H9 (cell line): ENCODE results near the gene SH3BP2. TPM values are rescaled to one million over a fixed set of nuclear protein-coding genes. Genes with fewer than 3 reads are reported as not detected.

Source experiments
- DNase-seq: peaks from one replicate; pipeline ENCODE4 v3.0.0-alpha.2; 2017
- H2AFZ ChIP-seq: one replicate; pipeline ENCODE4 v1.6.1; 2013; ENCODE audit warnings: mild to moderate bottlenecking, low read length, control low read depth, moderate library complexity
- H2AK5ac ChIP-seq: 2 replicates; pipeline ENCODE4 v1.6.1; 2013; ENCODE audit warnings: low read length, control low read depth, mixed read lengths; ENCODE audit not compliant: insufficient read length
- H2BK120ac ChIP-seq: one replicate; pipeline ENCODE4 v1.6.1; 2013; ENCODE audit warnings: low read depth, mild to moderate bottlenecking, low read length, control low read depth, inconsistent platforms; ENCODE audit not compliant: poor library complexity, severe bottlenecking
- H2BK12ac ChIP-seq: 2 replicates; pipeline ENCODE4 v1.6.1; 2013; ENCODE audit warnings: low read length, control low read depth, mixed read lengths, low read depth; ENCODE audit not compliant: insufficient read length
- H2BK15ac ChIP-seq: 2 replicates; pipeline ENCODE4 v1.6.1; 2013; ENCODE audit warnings: low read depth, low read length, control low read depth
- H2BK20ac ChIP-seq: one replicate; pipeline ENCODE4 v1.6.1; 2013; ENCODE audit warnings: low read depth, mild to moderate bottlenecking, low read length, control low read depth, inconsistent platforms; ENCODE audit not compliant: poor library complexity, severe bottlenecking
- H2BK5ac ChIP-seq: 2 replicates; pipeline ENCODE4 v1.6.1; 2013; ENCODE audit warnings: low read length, control low read depth, mixed read lengths; ENCODE audit not compliant: insufficient read length
- H3K14ac ChIP-seq: 2 replicates; pipeline ENCODE4 v1.6.1; 2013; ENCODE audit warnings: low read length, control low read depth; ENCODE audit not compliant: insufficient read depth
- H3K18ac ChIP-seq: 2 replicates; pipeline ENCODE4 v1.6.1; 2013; ENCODE audit warnings: low read depth, mild to moderate bottlenecking, mixed read lengths, low read length, control low read depth; ENCODE audit not compliant: insufficient read length
- H3K23ac ChIP-seq: 2 replicates; pipeline ENCODE4 v1.6.1; 2013; ENCODE audit warnings: low read length, control low read depth, mixed read lengths, low read depth; ENCODE audit not compliant: insufficient read length
- H3K23me2 ChIP-seq: 2 replicates; pipeline ENCODE4 v1.6.1; 2013; ENCODE audit warnings: low read depth, mild to moderate bottlenecking, mixed read lengths, low read length, control low read depth; ENCODE audit not compliant: insufficient read length, poor library complexity, severe bottlenecking
- H3K27ac ChIP-seq: 2 replicates; pipeline ENCODE4 v1.5.1; 2013; ENCODE audit warnings: low read length, control low read depth, mixed read lengths, low read depth; ENCODE audit not compliant: insufficient read length
- H3K27me3 ChIP-seq: 2 replicates; pipeline ENCODE4 v1.6.1; 2013; ENCODE audit warnings: low read length, control low read depth, inconsistent platforms; ENCODE audit not compliant: insufficient read depth
- H3K4ac ChIP-seq: 2 replicates; pipeline ENCODE4 v1.6.1; 2013; ENCODE audit warnings: low read depth, mild to moderate bottlenecking, control low read depth, inconsistent platforms, low read length, moderate library complexity
- H3K4me1 ChIP-seq: 2 replicates; pipeline ENCODE4 v1.6.1; 2013; ENCODE audit warnings: low read length, control low read depth, inconsistent platforms; ENCODE audit not compliant: insufficient read depth
- H3K4me2 ChIP-seq: 2 replicates; pipeline ENCODE4 v1.6.1; 2013; ENCODE audit warnings: low read length, control low read depth, mixed read lengths; ENCODE audit not compliant: insufficient read length, insufficient read depth
- H3K56ac ChIP-seq: 2 replicates; pipeline ENCODE4 v1.6.1; 2013; ENCODE audit warnings: low read depth, mild to moderate bottlenecking, mixed read lengths, low read length, control low read depth; ENCODE audit not compliant: insufficient read length
- H3K79me1 ChIP-seq: 2 replicates; pipeline ENCODE4 v1.6.1; 2013; ENCODE audit warnings: low read depth, mild to moderate bottlenecking, moderate library complexity, low read length, control low read depth, inconsistent platforms; ENCODE audit not compliant: insufficient read depth, poor library complexity, severe bottlenecking
- H3K79me2 ChIP-seq: 2 replicates; pipeline ENCODE4 v1.6.1; 2013; ENCODE audit warnings: low read length, control low read depth, inconsistent platforms; ENCODE audit not compliant: insufficient read depth
- H3K9ac ChIP-seq: 2 replicates; pipeline ENCODE4 v1.6.1; 2013; ENCODE audit warnings: low read length, control low read depth, mixed read lengths; ENCODE audit not compliant: insufficient read length; ENCODE audit errors: extremely low read depth
- H3K9me3 ChIP-seq: one replicate; pipeline ENCODE4 v1.6.1; 2013; ENCODE audit warnings: low read depth, low read length, inconsistent platforms; ENCODE audit not compliant: control insufficient read depth
- H3T11ph ChIP-seq: one replicate; pipeline ENCODE4 v1.6.1; 2013; ENCODE audit warnings: mild to moderate bottlenecking, low read length, control low read depth, inconsistent platforms
- H4K20me1 ChIP-seq: one replicate; pipeline ENCODE4 v1.6.1; 2013; ENCODE audit not compliant: control insufficient read depth, insufficient read length, insufficient read depth
- H4K5ac ChIP-seq: 2 replicates; pipeline ENCODE4 v1.6.1; 2013; ENCODE audit warnings: low read depth, mild to moderate bottlenecking, mixed read lengths, low read length, control low read depth; ENCODE audit not compliant: insufficient read length
- H4K8ac ChIP-seq: replicated peaks from 2 replicates; pipeline ENCODE4 v1.6.1; 2013; ENCODE audit warnings: low read length, control low read depth, mixed read lengths, low read depth; ENCODE audit not compliant: insufficient read length
- H4K91ac ChIP-seq: 2 replicates; pipeline ENCODE4 v1.6.1; 2013; ENCODE audit warnings: low read depth, mild to moderate bottlenecking, moderate library complexity, mixed read lengths, low read length, control low read depth; ENCODE audit not compliant: insufficient read length
- H3K27ac Mint-ChIP-seq, 3 experiments: 2 replicates in 2 of 3; 3 replicates in 1 of 3; pipeline ENCODE4 v1.8.0; 2020 to 2021; ENCODE audit warnings: mixed read lengths in 3 of 3, mild to moderate bottlenecking in 1 of 3, moderate library complexity in 1 of 3
- H3K27me3 Mint-ChIP-seq: 2 replicates; pipeline ENCODE4 v1.8.0; 2021; ENCODE audit warnings: low read depth, mild to moderate bottlenecking, moderate library complexity, mixed read lengths
- H3K36me3 Mint-ChIP-seq, 3 experiments: 2 replicates in 2 of 3; 3 replicates in 1 of 3; pipeline ENCODE4 v1.8.0; 2020 to 2021; ENCODE audit warnings: low read depth in 3 of 3, mixed read lengths in 3 of 3; ENCODE audit not compliant: insufficient read depth in 1 of 3
- H3K4me1 Mint-ChIP-seq, 2 experiments: 2 replicates each; pipeline ENCODE4 v1.8.0; 2020; ENCODE audit warnings: mixed read lengths in 2 of 2
- H3K4me3 Mint-ChIP-seq, 2 experiments: 2 replicates in 1 of 2; 3 replicates in 1 of 2; pipeline ENCODE4 v1.8.0; 2020 to 2021; ENCODE audit warnings: mild to moderate bottlenecking in 2 of 2, mixed read lengths in 2 of 2, moderate library complexity in 1 of 2
- H3K9me3 Mint-ChIP-seq, 2 experiments: 2 replicates in 1 of 2; 3 replicates in 1 of 2; pipeline ENCODE4 v1.8.0; 2020; ENCODE audit warnings: mild to moderate bottlenecking in 2 of 2, mixed read lengths in 2 of 2, moderate library complexity in 1 of 2
- WGBS: extraction: QIAGEN DNeasy Blood & Tissue Kit; methylation state at CpG from one replicate; pipeline ENCODE4 v1.1.7; 2013; ENCODE audit warnings: missing lambda C conversion rate, low lambda C conversion rate, mixed read lengths; ENCODE audit not compliant: insufficient read length; ENCODE audit errors: extremely low coverage; 5-methylcytosine and 5-hydroxymethylcytosine counted together
- total RNA-seq: library from RNA; stranded (reverse); gene quantifications from 2 replicates; pipeline ENCODE4 v1.2.1, GENCODE V29; 2021
- TF ChIP-seq, protein P1 (sequence below): fragments of 200-600 bp; sonication (generic); conservative IDR thresholded peaks from 3 replicates; pipeline ENCODE4 v1.8.0; 2021; ENCODE audit warnings: antibody characterized with exemption, mild to moderate bottlenecking

Gene SH3BP2
- total RNA-seq, 1 experiment from 2014 or later, result 37.6 TPM

DNA sequence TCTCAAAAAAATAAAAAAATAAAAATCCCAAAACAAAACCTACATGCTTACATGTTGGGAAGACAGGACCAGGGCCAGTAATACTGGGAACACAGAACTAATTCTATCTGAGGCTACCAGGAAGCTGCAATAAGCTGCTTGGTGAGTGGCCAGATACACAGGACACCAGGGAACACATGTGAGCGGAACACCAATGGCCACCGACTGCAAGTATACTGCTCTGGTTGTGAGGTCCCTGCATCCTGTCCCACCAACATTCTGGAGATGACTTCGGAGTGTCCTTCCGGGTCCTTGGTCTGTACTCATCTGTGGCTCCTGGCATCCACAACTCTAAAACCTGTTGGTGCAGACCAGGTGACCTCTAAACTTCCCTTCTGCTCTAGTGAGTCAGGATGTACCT is 39.4 kb upstream of the SH3BP2 start:
- H2AK5ac ChIP-seq, result no peak overlapping the region
- H3K23me2 ChIP-seq, result peaks cover 4% of the 10 kb centered on the region
- no peaks in the 10 kb centered on the region for H3K9me3 ChIP-seq
- Mint-ChIP-seq H3K27ac (no peak overlapping the region), H3K4me1 (peaks cover 10 to 18% of the 10 kb centered on the region in 2 experiments), H3K36me3 (peaks cover 0 to 4% (median 0%) of the 10 kb centered on the region in 3 experiments; a peak in 2 of 7 replicates), H3K27me3 (no peaks in the 10 kb centered on the region), H3K4me3 (no peak overlapping the region), H3K9me3 (no peaks in the 10 kb centered on the region)
- H2BK5ac ChIP-seq, result no peak overlapping the region
- no peak overlapping the region for H2BK15ac ChIP-seq
- WGBS, result no CpG with 5 or more reads among the region's 4 CpGs
- H3K23ac ChIP-seq, result no peak overlapping the region
- no peak overlapping the region for H3K56ac ChIP-seq
- no peak overlapping the region for H2BK12ac ChIP-seq
- H2AFZ ChIP-seq, result no peak overlapping the region
- H3K14ac ChIP-seq, result no peak overlapping the region
- no peak overlapping the region for H2BK20ac ChIP-seq
- H3K4me2 ChIP-seq, result no peak overlapping the region
- no peak overlapping the region for H4K91ac ChIP-seq
- no peak overlapping the region for H3T11ph ChIP-seq
- no peak overlapping the region for H2BK120ac ChIP-seq
- no peak overlapping the region for H3K9ac ChIP-seq
- no peak overlapping the region for H3K18ac ChIP-seq
- no peak overlapping the region for H3K27ac ChIP-seq
- no peak overlapping the region for H4K8ac ChIP-seq
- peaks cover 4% of the 10 kb centered on the region for H3K79me1 ChIP-seq
- no peaks in the 10 kb centered on the region for H3K27me3 ChIP-seq
- no peak overlapping the region for H3K4ac ChIP-seq
- DNase-seq, result no peak
- no peaks in the 10 kb centered on the region for H4K20me1 ChIP-seq
- TF ChIP-seq, protein P1, sequence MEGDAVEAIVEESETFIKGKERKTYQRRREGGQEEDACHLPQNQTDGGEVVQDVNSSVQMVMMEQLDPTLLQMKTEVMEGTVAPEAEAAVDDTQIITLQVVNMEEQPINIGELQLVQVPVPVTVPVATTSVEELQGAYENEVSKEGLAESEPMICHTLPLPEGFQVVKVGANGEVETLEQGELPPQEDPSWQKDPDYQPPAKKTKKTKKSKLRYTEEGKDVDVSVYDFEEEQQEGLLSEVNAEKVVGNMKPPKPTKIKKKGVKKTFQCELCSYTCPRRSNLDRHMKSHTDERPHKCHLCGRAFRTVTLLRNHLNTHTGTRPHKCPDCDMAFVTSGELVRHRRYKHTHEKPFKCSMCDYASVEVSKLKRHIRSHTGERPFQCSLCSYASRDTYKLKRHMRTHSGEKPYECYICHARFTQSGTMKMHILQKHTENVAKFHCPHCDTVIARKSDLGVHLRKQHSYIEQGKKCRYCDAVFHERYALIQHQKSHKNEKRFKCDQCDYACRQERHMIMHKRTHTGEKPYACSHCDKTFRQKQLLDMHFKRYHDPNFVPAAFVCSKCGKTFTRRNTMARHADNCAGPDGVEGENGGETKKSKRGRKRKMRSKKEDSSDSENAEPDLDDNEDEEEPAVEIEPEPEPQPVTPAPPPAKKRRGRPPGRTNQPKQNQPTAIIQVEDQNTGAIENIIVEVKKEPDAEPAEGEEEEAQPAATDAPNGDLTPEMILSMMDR, result no peak
- no peaks in the 10 kb centered on the region for H3K4me1 ChIP-seq
- no peak overlapping the region for H4K5ac ChIP-seq
- peaks cover 4% of the 10 kb centered on the region; the same call in 1 of the 2 replicates for H3K79me2 ChIP-seq
